OCI-LY7 (cell line): ENCODE results near the gene EVX2.

Source experiments
- CTCF ChIP-seq: fragments of 200-600 bp; sonication (generic); conservative IDR thresholded peaks from 2 replicates; pipeline ENCODE4 v1.5.1; 2014; ENCODE audit warnings: mild to moderate bottlenecking, antibody characterized with exemption, low read length, moderate library complexity, mixed read lengths
- EZH2phosphoT487 ChIP-seq: fragments of 200-600 bp; sonication (generic); IDR thresholded peaks from 2 replicates; pipeline ENCODE4 v1.6.1; 2018; ENCODE audit warnings: low read depth, borderline replicate concordance, mild to moderate bottlenecking, mixed run types, antibody characterized with exemption, low read length, moderate library complexity, mixed read lengths

DNA sequence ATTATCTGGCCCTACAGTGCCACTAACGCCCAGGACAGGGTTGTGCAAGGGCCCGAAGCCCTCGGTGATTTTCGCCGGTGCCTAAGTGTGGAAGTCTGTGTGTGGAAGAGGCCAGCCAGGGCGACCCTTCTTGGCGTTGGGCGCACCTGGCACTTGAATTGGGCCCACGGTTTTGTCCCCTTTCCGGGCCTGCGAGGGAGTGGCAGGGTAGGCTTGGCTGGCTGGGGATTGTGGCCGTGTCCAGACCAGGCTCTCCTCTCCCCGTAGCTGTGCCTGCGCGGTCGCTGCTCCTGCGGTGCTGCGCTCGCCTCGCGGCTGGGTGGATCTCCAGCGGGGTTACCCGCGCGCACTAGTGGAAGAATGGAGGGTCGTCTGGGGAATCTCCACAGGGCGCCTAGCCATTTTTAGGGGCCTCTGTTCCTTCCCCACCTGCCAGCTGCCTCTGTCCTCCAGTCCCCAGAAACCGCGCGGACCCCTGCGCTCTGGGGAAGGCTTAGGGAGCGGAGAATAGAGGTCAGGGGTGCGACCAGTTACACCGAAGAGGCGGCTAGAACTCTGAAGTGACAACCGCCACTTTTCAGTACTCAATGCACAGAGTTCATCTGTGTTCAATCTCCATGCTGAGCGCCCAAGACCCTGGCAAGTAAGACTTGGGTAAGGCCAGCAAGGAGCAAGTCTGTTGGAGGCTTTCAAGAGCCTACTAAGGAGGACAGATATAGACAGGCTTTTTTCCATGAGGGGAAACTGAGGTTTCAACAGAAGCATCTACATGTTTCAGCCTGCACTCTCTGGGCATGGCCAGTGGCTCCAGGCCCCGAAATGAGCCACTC lies 16.0 kb downstream of the EVX2 start:
- TF ChIP-seq CTCF (no peak), EZH2phosphoT487 (no peak)
